ENCODE data around the gene IQSEC2.

IQSEC2 gene

GRCh38 chrX:53256446-53257041, 24.8 kb downstream of the IQSEC2 start:
- Histone ChIP-seq H3K36me3 (ENCODE audit: control insufficient read depth, insufficient read depth, low read length) (no peaks in the 10 kb centered on the region), H3K27me3 (ENCODE audit: control insufficient read depth, insufficient read depth, low read length, poor library complexity, severe bottlenecking) (no peaks in the 10 kb centered on the region), H3K4me1 (ENCODE audit: control insufficient read depth, insufficient read depth, low read length) (no peaks in the 10 kb centered on the region), H3K4me3 (ENCODE audit: insufficient read depth, low read depth, low read length) (no peak overlapping the region), H3K9me3 (ENCODE audit: control insufficient read depth, low read length) (no peaks in the 10 kb centered on the region), H3K27ac (ENCODE audit: insufficient read depth, low read depth, low read length, poor library complexity, severe bottlenecking) (no peak overlapping the region)
- 26 to 35% methylated on average over 17 of the region's 17 CpGs for WGBS, 2 experiments

- Histone ChIP-seq H3K27ac (ENCODE audit: insufficient read depth, low read depth, low read length, poor library complexity, severe bottlenecking) (no peak overlapping the region), H3K4me3 (ENCODE audit: insufficient read depth, low read depth, low read length) (no peak overlapping the region), H3K27me3 (ENCODE audit: control insufficient read depth, insufficient read depth, low read length, poor library complexity, severe bottlenecking) (no peaks in the 10 kb centered on the region), H3K9me3 (ENCODE audit: control insufficient read depth, low read length) (no peaks in the 10 kb centered on the region), H3K4me1 (ENCODE audit: control insufficient read depth, insufficient read depth, low read length) (no peaks in the 10 kb centered on the region), H3K36me3 (ENCODE audit: control insufficient read depth, insufficient read depth, low read length) (no peaks in the 10 kb centered on the region)
- 85 to 91% methylated on average over 6 to 9 of the region's 9 CpGs for WGBS, 2 experiments
These were observed 25.6 kb downstream of the IQSEC2 start for GRCh38 chrX:53255738-53256191.

GRCh38 chrX:53254570-53255461, 26.6 kb downstream of the IQSEC2 start:
- no peaks in the 10 kb centered on the region for H3K36me3 ChIP-seq (ENCODE audit: control insufficient read depth, insufficient read depth, low read length)

GRCh38 chrX:53253293-53254020, 27.9 kb downstream of the IQSEC2 start:
- H3K27ac ChIP-seq (ENCODE audit: insufficient read depth, low read depth, low read length, poor library complexity, severe bottlenecking): no peak overlapping the region
- 88 to 96% methylated on average over 2 to 3 of the region's 3 CpGs for WGBS, 2 experiments
- H3K4me3 ChIP-seq (ENCODE audit: insufficient read depth, low read depth, low read length): no peak overlapping the region
- H3K27me3 ChIP-seq (ENCODE audit: control insufficient read depth, insufficient read depth, low read length, poor library complexity, severe bottlenecking): no peaks in the 10 kb centered on the region
- H3K4me1 ChIP-seq (ENCODE audit: control insufficient read depth, insufficient read depth, low read length): no peaks in the 10 kb centered on the region
- H3K9me3 ChIP-seq (ENCODE audit: control insufficient read depth, low read length): no peaks in the 10 kb centered on the region
- no peaks in the 10 kb centered on the region for H3K36me3 ChIP-seq (ENCODE audit: control insufficient read depth, insufficient read depth, low read length)

More at GRCh38 chrX:53254570-53255461, 26.6 kb downstream of the IQSEC2 start:
- Histone ChIP-seq H3K27me3 (ENCODE audit: control insufficient read depth, insufficient read depth, low read length, poor library complexity, severe bottlenecking) (no peaks in the 10 kb centered on the region), H3K9me3 (ENCODE audit: control insufficient read depth, low read length) (no peaks in the 10 kb centered on the region), H3K4me3 (ENCODE audit: insufficient read depth, low read depth, low read length) (no peak overlapping the region), H3K27ac (ENCODE audit: insufficient read depth, low read depth, low read length, poor library complexity, severe bottlenecking) (no peak overlapping the region), H3K4me1 (ENCODE audit: control insufficient read depth, insufficient read depth, low read length) (no peaks in the 10 kb centered on the region)
- 93 to 95% methylated on average over 22 of the region's 22 CpGs for WGBS, 2 experiments

GRCh38 chrX:53251307-53251706, 30.1 kb downstream of the IQSEC2 start:
- no peaks in the 10 kb centered on the region for H3K27me3 ChIP-seq (ENCODE audit: control insufficient read depth, insufficient read depth, low read length, poor library complexity, severe bottlenecking)
- 48 to 54% methylated on average over 2 of the region's 2 CpGs for WGBS, 2 experiments
- no peaks in the 10 kb centered on the region for H3K9me3 ChIP-seq (ENCODE audit: control insufficient read depth, low read length)
- no peaks in the 10 kb centered on the region for H3K36me3 ChIP-seq (ENCODE audit: control insufficient read depth, insufficient read depth, low read length)
- no peak overlapping the region for H3K27ac ChIP-seq (ENCODE audit: insufficient read depth, low read depth, low read length, poor library complexity, severe bottlenecking)
- no peak overlapping the region for H3K4me3 ChIP-seq (ENCODE audit: insufficient read depth, low read depth, low read length)
- no peaks in the 10 kb centered on the region for H3K4me1 ChIP-seq (ENCODE audit: control insufficient read depth, insufficient read depth, low read length)

GRCh38 chrX:53250556-53250955, 30.8 kb downstream of the IQSEC2 start:
- Histone ChIP-seq H3K4me1 (ENCODE audit: control insufficient read depth, insufficient read depth, low read length) (no peaks in the 10 kb centered on the region), H3K27ac (ENCODE audit: insufficient read depth, low read depth, low read length, poor library complexity, severe bottlenecking) (no peak overlapping the region), H3K36me3 (ENCODE audit: control insufficient read depth, insufficient read depth, low read length) (no peaks in the 10 kb centered on the region), H3K27me3 (ENCODE audit: control insufficient read depth, insufficient read depth, low read length, poor library complexity, severe bottlenecking) (no peaks in the 10 kb centered on the region), H3K9me3 (ENCODE audit: control insufficient read depth, low read length) (no peaks in the 10 kb centered on the region), H3K4me3 (ENCODE audit: insufficient read depth, low read depth, low read length) (no peak overlapping the region)
- WGBS, 2 experiments: 95 to 98% methylated on average over 19 of the region's 19 CpGs

GRCh38 chrX:53249408-53250042, 31.9 kb downstream of the IQSEC2 start:
- H3K36me3 ChIP-seq (ENCODE audit: control insufficient read depth, insufficient read depth, low read length): no peaks in the 10 kb centered on the region
- no peak overlapping the region for H3K4me3 ChIP-seq (ENCODE audit: insufficient read depth, low read depth, low read length)
- 100% methylated on average over 1 of the region's 1 CpG; no CpG with 5 or more reads in 1 of the 2 experiments for WGBS, 2 experiments
- no peaks in the 10 kb centered on the region for H3K4me1 ChIP-seq (ENCODE audit: control insufficient read depth, insufficient read depth, low read length)
- no peaks in the 10 kb centered on the region for H3K27me3 ChIP-seq (ENCODE audit: control insufficient read depth, insufficient read depth, low read length, poor library complexity, severe bottlenecking)
- H3K9me3 ChIP-seq (ENCODE audit: control insufficient read depth, low read length): no peaks in the 10 kb centered on the region
- H3K27ac ChIP-seq (ENCODE audit: insufficient read depth, low read depth, low read length, poor library complexity, severe bottlenecking): no peak overlapping the region

GRCh38 chrX:53247928-53248327, 33.5 kb downstream of the IQSEC2 start:
- no peak overlapping the region for H3K27ac ChIP-seq (ENCODE audit: insufficient read depth, low read depth, low read length, poor library complexity, severe bottlenecking)
- H3K9me3 ChIP-seq (ENCODE audit: control insufficient read depth, low read length): no peaks in the 10 kb centered on the region
- no peaks in the 10 kb centered on the region for H3K36me3 ChIP-seq (ENCODE audit: control insufficient read depth, insufficient read depth, low read length)
- no peaks in the 10 kb centered on the region for H3K4me1 ChIP-seq (ENCODE audit: control insufficient read depth, insufficient read depth, low read length)
- no peak overlapping the region for H3K4me3 ChIP-seq (ENCODE audit: insufficient read depth, low read depth, low read length)
- no peaks in the 10 kb centered on the region for H3K27me3 ChIP-seq (ENCODE audit: control insufficient read depth, insufficient read depth, low read length, poor library complexity, severe bottlenecking)
- 93 to 94% methylated on average over 10 of the region's 10 CpGs for WGBS, 2 experiments

GRCh38 chrX:53246231-53246630, 35.2 kb downstream of the IQSEC2 start:
- no peaks in the 10 kb centered on the region for H3K27me3 ChIP-seq (ENCODE audit: control insufficient read depth, insufficient read depth, low read length, poor library complexity, severe bottlenecking)
- no peaks in the 10 kb centered on the region for H3K4me1 ChIP-seq (ENCODE audit: control insufficient read depth, insufficient read depth, low read length)
- H3K36me3 ChIP-seq (ENCODE audit: control insufficient read depth, insufficient read depth, low read length): no peaks in the 10 kb centered on the region
- WGBS, 2 experiments: 82 to 92% methylated on average over 2 of the region's 2 CpGs
- H3K27ac ChIP-seq (ENCODE audit: insufficient read depth, low read depth, low read length, poor library complexity, severe bottlenecking): no peak overlapping the region
- H3K9me3 ChIP-seq (ENCODE audit: control insufficient read depth, low read length): no peaks in the 10 kb centered on the region
- H3K4me3 ChIP-seq (ENCODE audit: insufficient read depth, low read depth, low read length): no peak overlapping the region

Measured in ectodermal cell (in vitro differentiated cells).